Head of caudate nucleus (tissue), 42 donors: ENCODE data around the gene AMOTL2.

Source experiments
- DNase-seq, 42 donors: peaks; one replicate each; pipeline versions ENCODE4 v3.0.0 to v3.0.0-alpha.2; 2020 to 2021; ENCODE audit warnings: mixed read lengths in 7 of 42
- intact Hi-C: fragments of 100-400 bp; cut with DNase I; formaldehyde crosslinking; loops from one replicate; pipeline ENCODE4 v1.15.0; 2022

AMOTL2 gene

DNA sequence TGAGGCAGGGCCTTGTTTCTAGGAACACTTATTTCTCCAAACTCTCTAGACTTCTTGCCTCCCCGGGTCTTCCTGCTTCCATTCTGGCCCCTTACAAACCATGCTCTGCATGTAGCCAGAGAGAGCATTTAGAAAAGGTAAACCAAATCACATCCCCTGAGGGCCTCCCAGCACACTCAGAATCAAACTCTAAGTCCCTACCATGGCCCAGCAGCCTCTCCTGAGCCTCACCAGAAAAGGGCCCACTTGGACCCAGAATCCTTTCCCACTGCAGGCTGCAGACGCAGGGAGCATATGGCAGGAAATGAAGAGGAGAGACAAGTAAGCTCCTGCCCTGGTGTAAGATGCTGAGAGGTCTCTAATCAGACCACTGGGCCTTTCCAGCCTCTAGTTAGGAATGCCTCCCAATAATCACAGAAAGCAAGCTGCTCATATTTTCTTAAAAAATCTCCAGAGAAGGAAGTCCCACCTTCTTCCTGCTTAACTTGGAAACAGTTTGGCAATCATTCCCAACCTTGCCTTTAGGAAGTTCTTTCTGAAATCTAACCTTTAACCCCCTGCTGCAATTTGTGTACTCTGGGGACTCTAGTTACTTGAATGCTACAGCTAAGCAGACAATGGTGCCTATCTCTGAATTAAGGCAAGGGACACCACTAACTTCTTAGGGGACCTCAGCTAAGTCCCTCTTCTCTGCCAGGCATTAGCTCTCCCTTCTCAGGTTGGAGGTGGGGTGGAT is 4.2 kb downstream of the AMOTL2 start:
- peak in 3 of 42 donors; percentile 3 to 8 (median 8) for DNase-seq
- intact Hi-C loops, result loop anchor here (5.0 to 10.0 kb wide), 2 partner anchors 37 to 105 kb away; no protein-coding TSS in a partner anchor

DNA sequence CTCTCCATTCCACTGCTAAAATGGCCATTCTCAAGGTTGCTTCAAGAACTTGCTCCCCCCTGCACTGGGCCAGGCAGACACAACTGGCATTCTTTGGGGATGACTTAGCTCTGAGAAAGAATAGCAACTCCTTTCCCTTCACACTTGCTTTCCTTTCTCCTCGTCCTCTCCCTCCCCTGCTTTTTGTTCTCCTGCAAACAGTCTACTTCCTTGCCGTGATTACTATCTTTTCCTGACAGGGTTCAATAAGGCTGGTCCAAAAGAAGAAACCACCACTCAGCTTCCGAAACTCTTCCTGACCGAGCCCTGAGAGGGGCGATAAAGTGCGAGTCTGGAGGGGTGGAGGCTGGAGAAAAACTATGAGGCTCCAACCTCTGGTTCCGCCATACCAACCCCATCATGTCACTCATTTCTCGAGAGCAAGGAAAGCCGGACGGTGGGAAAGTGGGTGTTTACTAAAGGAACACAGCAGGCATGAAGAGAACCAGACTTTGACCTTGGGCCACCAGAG is 5.0 kb downstream of the AMOTL2 start:
- intact Hi-C loops, result loop anchor here (10.0 kb wide), 1 partner anchor 106 kb away; no protein-coding TSS in a partner anchor
- DNase-seq, result peak in 4 of 42 donors; percentile 5 to 24 (median 7)

DNA sequence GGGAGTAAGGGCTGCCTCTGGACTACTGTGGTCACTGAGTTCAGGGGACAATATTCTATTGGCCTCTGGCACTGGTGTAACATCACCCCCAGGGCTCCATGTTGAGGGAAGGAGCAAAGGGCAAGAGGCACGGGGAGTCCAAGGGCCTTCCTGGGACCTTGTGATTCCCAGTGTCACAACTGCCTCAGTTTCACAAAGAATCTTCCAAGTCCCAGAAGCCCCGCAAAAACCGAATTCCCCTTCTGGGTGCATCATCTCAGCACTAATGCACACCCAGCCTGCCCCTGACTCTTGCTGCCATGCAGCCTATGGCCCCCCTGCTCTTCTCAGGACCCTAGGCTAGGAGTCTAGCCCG is 5.5 kb downstream of the AMOTL2 start:
- peak in 2 of 42 donors; percentile 17 to 24 for DNase-seq
- intact Hi-C loops, result loop anchor here (10.0 kb wide), 1 partner anchor 106 kb away; no protein-coding TSS in a partner anchor

DNA sequence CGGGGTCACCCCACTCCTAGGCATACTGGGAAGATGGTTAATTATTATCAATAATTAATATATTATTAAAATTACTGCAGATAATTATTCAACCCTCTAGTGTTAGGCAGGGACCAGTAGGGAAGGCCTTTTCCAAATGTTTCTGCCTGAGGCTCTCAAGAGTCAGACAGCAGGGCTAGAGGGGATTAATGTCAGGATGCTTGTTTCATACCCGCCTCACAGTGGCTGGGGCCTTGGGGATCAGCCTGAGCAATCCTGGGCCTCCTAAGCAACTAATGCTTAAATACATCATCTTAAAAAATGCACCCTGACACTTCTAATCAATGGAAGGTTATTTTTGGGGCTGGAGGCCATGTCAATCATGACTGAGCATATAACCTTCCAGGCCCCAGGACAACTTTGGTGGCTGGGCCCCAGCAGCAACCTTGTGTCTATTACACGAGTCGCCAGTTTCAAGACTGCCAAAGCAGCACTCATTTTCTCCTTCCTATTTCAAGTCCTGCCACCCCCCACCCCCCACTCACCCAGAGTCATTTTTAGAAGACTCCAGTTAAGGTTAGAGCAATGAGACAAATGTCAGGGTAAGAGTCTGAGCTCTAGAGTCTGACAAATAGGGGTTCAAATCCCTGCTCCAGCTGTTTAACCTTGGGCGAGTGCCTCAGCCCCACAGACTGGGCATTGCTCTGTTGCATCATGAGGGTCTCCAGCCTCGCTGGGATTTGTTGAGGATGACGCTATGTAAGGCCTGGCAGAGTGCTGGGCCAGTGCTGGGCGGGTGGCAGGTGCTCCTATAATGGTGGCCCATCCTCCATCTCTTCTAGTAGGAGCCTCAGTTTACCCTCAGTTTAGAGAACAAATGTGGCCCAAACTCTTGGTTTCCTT is 6.1 kb downstream of the AMOTL2 start:
- intact Hi-C loops, result loop anchor here (10.0 kb wide), 1 partner anchor 107 kb away; no protein-coding TSS in a partner anchor
- DNase-seq, result peak in 6 of 42 donors; percentile 2 to 47 (median 16)

DNA sequence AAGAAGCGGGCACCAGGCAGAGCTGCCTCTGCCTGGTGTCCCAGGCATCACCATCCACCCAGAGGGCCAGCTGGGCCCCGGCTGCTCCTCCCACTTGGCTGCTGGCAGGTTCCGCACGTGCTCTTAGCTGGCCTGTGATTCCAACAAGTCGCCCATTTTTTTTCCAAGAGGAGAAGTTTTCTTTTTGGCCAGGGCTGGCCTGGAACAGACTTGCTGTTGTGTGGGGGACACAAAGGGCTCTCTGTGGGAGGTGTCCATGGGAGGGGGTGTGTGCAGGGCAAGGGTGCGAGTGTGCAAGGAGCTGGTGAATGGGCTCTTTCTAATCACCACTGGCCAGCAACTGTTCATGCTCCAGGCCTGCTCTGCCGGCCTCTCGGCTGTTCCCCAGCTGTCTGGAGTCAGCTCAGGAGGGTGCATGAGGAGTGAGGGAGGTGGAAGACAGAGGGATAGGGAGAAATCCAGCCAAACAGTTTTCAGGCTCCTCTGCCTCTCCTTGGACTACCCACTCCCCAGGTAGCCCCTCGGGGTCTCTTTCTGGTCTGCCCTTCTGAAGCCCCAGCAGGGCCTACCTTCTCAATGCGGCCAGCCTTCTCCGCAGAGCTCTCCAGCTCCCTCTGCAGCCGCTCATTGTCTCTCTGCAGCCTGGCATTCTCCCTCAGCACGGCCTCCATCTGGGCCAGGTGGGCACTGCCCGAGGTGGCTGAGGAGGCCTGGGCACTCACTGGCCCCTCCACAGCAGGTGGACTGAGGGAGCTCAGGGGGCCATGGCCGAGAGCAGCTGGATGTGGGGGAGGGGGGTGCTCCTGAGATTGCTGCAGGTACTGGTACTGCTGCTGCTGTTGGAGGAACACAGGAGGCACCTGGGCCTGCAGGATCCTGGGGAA is 7.1 kb downstream of the AMOTL2 start:
- peak; percentile 83 to 99 (median 93) for DNase-seq
- intact Hi-C loops, result loop anchor here (10.0 kb wide), 1 partner anchor 108 kb away; no protein-coding TSS in a partner anchor

DNA sequence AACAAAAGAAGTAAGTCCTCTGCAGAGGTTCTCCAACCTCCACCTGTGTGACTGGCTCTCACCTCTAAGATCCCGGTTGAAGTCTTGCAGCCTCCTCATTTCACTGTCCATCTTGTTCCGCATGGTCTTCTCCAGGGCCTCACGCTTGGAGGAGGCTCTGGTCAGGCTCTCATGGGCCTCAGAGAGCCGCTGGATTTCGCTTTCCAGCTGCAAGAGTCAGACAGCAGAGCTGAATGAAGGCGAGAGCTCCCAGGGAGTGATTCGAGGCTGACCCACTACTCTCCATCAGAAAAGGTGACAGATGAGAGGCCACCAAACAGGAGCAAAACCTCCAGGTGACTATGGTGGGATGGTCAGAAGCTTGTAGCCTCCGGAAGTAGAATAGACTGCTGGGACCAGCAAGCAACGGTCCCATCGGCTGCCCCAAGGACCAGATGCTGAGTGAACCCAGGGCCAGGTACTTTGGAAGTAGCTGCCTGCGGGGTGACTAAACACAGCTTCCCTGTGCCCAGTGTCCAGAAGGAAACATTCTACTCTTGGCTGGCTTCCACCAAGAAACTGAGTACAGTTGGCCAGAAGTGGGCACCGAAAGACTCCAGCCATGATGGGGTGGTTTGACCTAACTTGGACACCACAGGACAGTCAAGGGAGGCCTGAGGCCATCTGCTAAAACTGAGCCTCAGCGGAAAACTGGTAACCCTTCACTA is 7.9 kb downstream of the AMOTL2 start:
- peak in 4 of 42 donors; percentile 2 to 24 (median 12) for DNase-seq
- intact Hi-C loops, result loop anchor here (10.0 kb wide), 1 partner anchor 108 kb away; no protein-coding TSS in a partner anchor

DNA sequence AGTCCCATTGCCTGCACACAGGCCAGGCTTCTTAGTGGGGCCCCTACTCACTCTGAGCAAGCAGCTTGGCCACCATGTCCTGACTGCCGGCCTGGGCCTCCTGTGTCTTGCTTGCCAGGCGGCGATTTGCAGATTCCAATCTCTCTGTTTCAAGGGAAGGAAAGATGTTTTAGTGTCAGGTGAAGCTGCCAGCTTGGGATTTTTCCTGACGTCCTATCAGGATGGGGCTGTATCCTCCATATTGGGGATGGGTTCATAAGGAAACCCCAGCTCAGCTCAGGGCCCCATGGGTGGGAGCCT is 8.5 kb downstream of the AMOTL2 start:
- peak in 5 of 42 donors; percentile 2 to 28 (median 9) for DNase-seq
- intact Hi-C loops, result loop anchor here (10.0 kb wide), 1 partner anchor 109 kb away; no protein-coding TSS in a partner anchor

DNA sequence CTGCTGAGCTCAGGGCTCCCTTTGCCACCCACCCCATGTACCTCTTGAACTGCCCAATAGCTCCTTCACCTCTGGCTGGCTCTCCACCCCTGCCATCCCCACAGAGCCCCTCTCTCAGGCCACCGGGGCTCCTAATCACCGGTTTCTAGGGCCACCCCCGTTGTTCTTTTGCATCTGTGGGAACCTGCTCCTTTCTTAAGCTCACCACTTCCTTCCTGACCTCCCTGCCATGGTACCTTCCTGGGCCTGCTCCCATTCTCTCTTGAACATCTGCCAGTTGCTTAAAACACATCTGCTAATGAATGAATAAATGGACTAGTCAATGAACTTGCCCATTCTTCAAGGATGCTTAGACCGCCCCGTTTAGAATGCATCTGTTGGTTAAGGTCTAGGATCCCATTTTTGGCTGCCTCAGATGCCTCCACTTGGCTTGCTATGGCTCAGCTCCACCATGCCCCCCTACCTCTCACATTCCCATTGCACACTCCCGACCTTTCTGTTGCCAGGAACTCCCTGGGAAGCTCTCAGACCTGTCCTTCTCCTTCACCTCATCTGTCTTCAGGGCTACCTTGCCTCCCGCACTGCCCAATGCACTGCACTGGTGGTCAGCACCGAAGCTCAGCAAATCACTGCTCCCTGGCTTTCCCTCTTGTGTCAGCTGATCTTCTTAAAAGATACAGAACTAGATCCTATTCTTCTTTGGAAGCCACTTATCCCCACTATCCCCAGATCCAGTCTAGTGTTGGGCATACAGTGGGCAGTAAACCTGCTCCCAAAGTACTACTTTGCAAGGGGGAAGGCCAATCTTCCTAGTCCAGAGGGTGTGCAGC is 9.1 kb downstream of the AMOTL2 start:
- intact Hi-C loops, result loop anchor here (5.0 to 10.0 kb wide), 2 partner anchors 53 to 110 kb away; no protein-coding TSS in a partner anchor
- DNase-seq, result peak in 6 of 42 donors; percentile 1 to 28 (median 10)

DNA sequence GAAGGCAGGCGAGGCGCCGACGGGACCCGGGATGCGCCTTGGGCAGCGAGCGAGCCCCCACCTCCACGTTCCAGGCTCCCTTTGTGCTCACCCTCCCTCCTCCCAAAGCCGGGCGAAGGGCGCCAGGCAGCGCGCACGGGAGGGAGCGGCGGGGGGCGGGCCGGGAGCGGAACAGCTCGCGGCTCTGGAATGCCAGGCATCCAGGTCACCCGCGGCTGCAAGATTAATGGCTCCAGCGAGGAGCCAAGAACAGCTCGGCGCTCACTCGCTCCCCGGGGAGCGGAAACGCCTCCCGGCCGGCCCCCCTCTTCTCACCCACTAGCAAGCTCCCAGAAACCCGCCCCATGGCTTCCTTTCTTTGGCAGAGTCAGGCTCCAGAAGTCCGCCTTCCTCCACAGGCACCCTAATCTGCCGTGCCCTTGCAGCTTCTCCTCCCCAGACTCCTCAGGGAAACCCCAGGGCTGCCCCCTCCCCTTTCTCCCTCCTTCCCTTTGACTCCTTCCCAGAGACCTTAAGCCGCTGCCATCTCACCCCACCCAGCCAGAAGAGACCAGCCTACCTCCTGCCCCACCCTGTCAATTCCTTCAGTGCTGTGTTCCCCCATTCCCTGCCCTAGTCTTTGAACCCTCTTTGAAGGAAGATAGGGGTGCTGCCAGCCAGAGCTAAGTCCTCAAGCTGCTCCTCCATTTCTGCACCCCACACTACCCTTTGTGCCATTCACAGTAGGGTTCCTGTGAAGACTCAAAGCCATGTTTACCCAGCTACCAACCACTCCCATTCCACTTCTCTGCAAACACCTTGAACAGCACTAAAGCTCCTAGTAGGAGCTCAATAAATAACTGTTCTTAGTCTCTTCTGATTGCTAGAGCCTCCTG is 9.9 kb downstream of the AMOTL2 start:
- peak; percentile 66 to 94 (median 84) for DNase-seq
- intact Hi-C loops, result loop anchor here (5.0 to 10.0 kb wide), 2 partner anchors 52 to 111 kb away; no protein-coding TSS in a partner anchor

DNA sequence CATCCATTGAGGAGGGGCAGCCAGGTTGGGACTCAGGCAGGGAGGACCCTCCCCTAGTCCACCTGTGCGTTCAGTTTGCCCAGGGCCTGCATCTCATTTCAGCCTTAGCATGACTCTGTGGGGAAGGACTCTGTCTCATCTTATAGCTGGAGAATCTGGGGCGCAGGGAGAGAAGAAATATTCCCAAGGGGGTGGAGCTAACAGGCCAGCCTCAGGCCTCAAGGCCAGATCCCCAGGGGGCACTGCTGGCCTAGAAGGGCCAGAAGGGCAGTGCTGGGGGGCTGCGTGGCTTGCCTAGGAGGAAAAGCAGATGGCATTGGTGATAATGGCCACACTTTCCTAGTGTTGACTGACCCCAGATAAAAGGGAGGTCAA is 10.9 kb downstream of the AMOTL2 start:
- DNase-seq, result peak in 5 of 42 donors; percentile 6 to 34 (median 22)
- intact Hi-C loops, result loop anchor here (5.0 to 10.0 kb wide), 2 partner anchors 51 to 111 kb away; no protein-coding TSS in a partner anchor

DNA sequence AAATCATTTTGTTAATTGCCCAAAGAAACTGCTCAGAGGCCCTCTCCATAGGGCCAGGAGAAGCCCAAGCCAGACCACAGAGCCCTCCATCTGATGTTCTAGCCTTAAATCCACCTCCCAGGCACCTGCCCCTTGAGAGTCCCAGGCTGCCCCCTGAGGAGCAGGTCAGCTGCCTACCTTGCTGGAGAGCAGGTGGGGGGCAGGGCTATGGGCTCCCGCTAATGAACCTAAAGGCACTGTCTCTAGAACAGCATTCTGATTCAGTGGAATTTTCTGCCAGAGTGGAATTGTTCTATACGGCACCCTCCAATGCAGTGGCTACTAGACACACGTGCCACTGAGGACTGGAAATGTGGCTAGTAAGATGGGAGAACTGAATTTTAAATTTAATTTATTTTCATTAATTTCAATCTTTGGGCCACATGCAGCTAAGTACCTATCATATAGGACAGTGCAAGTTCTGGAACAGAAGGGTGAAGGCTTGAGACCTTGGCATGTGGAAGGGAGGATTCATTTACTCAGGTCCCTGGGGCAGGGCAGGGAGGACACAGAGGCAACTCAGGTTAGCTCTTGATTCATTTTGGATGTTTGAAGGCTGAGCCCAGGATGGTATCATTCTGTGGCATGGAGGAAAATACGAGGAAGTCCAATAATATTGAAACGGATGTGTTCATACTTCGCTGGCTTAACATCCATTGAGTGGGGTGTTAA is 11.4 kb downstream of the AMOTL2 start:
- peak in 4 of 42 donors; percentile 6 to 18 (median 6) for DNase-seq
- intact Hi-C loops, result loop anchor here (5.0 to 10.0 kb wide), 2 partner anchors 51 to 112 kb away; no protein-coding TSS in a partner anchor

DNA sequence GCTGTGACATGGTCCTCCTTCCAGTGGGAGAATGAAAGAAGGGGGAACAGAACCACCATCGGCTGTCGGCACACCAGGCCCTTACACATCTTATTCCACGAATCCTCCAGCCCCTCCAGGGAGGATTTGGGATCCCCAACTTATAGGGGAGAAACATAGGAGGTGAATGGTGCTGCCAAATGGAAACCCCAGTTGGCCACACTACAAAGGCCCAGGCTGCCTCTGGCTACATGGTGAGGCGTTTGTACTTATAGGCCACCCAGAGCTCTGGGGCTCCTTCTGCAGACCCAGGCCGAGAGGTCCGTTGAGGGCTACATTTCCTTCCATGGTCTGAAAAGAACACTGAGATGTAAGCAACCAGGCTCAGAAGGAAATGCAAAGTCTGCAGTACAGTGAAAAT is 12.0 kb downstream of the AMOTL2 start:
- intact Hi-C loops, result loop anchor here (5.0 to 10.0 kb wide), 2 partner anchors 50 to 113 kb away; no protein-coding TSS in a partner anchor
- peak in 5 of 42 donors; percentile 5 to 17 (median 9) for DNase-seq

DNA sequence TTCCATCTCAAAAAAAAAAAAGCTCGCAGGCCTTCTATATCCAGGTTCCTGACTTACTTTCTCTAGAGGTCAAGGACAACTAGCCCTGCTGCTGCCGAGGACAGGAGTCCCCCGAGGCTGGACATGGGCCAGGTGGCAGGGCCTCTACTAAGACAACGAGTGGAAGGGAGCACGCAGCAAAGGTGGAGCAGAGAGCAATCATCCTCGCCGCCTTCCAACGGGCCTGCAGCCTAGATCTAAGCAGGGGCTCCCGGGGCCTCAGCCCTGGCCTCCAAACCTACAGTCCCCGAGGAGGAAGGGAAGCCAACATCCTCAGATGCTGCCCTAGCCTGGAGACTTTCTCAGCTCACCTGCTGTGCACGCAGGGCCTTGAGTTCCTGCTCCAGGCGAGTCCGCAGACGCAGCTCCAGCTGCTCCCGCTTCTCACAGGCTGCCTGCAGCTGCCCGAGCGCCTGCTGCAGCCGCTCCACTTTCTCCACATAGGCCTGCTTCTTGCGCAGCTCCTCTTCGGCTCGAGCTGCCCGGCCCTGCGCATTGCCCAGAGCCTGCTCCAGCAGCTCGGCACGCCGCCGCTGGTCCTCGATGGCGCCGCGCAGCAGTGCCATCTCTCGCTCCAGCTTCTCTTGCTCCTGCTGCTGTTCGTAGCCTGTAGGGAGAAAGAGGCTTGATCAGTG is 12.9 kb downstream of the AMOTL2 start:
- intact Hi-C loops, result loop anchor here (5.0 to 10.0 kb wide), 2 partner anchors 49 to 114 kb away; no protein-coding TSS in a partner anchor
- peak in 8 of 42 donors; percentile 6 to 40 (median 19) for DNase-seq

DNA sequence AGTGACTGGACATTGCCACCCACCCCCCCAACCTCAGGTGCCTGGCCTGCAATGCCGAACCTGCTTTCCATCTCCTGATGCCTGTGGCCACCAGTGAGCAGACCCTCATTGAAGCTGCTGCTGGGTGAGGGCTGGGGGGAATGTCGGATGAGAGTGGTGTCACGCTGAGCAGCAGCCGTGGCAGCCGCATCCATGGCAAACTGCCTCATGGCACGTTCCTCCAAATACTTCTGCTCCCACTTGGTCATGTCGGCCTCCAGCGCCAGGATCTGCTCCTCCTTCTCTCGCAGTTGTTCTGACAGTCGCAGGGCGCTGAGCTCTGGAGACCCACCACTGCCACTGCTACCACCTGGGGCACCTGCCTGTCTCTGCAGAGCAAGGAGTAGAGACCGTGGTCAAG is 14.2 kb downstream of the AMOTL2 start:
- intact Hi-C loops, result loop anchor here (5.0 to 10.0 kb wide), 2 partner anchors 48 to 115 kb away; no protein-coding TSS in a partner anchor
- DNase-seq, result peak in 3 of 42 donors; percentile 13 to 31 (median 25)
